SK-MEL-5 (cell line): ENCODE results near the gene IQGAP3. TPM values are rescaled to one million over a fixed set of nuclear protein-coding genes. Genes with fewer than 3 reads are reported as not detected.

Experiments used
- DNase-seq: peaks from one replicate; pipeline ENCODE4 v3.0.0-alpha.2; 2016; ENCODE audit warnings: low read depth, low spot score
- in situ Hi-C: cut with HindIII; loops from 2 replicates; pipeline ENCODE4 v1.10.0; 2016; ENCODE audit warnings: low sequenced_read_pairs, high pct_unique_total_duplicates, low pct_unique_long_range_greater_than_20kb
- total RNA-seq: library from RNA; depleted of rRNA; stranded (reverse); fragments of >200 nt; shearing (Covaris generic); gene quantifications from 2 replicates; pipeline ENCODE4 v1.2.3, GENCODE V29; 2014

IQGAP3 gene
- total RNA-seq, 1 experiment from 2014 or later = 10.3 TPM

DNA sequence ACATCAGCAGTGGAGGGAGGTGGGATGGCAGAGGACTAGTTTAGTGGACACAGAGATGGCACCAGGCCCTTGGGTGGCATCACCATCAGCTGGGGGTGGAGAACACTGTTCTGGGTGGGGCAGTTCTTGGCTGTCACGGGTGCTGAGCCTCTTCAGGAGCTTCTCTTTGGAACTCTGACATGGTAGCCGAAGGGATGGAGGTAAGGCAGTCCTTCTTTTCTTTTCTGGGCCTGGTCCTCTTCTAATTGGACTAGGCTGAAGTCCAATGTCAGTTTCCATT is 63.5 kb downstream of the IQGAP3 start:
- in situ Hi-C loops = no loop called here
- DNase-seq = no peak

GRCh38 chr1:156508205-156508954 is 64.0 kb downstream of the IQGAP3 start:
- no peak for DNase-seq
- in situ Hi-C loops = no loop called here

DNA sequence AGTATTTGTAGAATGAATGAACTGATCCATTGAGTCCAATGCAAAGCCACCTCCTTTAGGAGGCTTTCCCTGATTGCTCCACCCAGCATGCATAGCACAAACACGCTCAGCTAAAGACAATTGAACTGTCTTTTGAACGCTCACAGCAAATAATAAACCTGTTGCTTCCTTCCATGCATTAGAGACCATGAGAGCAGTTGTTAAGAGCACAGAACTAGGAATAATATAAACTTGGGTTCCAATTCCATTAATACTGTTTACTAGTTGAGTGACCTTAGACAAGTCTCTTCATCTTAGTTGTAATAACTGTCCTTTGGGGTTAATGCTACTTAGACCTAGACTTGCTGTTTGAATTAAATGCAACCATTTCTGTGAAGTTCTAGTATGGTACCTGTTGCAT is 65.9 kb downstream of the IQGAP3 start:
- no peak for DNase-seq
- in situ Hi-C loops = no loop called here

GRCh38 chr1:156505679-156506298 is 66.6 kb downstream of the IQGAP3 start:
- DNase-seq = no peak
- in situ Hi-C loops = no loop called here

GRCh38 chr1:156504821-156505678 is 67.3 kb downstream of the IQGAP3 start:
- in situ Hi-C loops = no loop called here

DNA sequence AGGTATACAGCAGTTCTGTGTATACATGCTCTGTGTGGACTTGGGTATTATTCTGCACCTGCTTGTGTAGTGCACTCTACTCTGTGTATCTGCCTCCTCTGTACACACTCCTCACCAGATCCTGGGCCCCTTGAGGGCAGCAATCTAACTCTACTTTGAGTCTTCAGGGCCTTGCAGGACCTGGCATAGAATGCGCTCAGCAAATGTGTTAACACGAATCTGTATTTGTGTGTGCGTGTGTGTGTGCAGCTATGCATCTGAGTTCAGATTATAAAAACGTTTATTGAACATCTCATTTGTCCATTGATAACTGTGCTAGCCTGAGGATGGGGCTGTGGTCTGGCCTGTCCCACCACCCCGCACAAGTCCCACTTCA is 67.9 kb downstream of the IQGAP3 start:
- in situ Hi-C loops = no loop called here
- DNase-seq = peak; percentile 36

More at GRCh38 chr1:156504821-156505678, 67.3 kb downstream of the IQGAP3 start:
- DNase-seq = peak; percentile 99

GRCh38 chr1:156503698-156504437 is 68.5 kb downstream of the IQGAP3 start:
- no peak for DNase-seq
- in situ Hi-C loops = no loop called here

DNA sequence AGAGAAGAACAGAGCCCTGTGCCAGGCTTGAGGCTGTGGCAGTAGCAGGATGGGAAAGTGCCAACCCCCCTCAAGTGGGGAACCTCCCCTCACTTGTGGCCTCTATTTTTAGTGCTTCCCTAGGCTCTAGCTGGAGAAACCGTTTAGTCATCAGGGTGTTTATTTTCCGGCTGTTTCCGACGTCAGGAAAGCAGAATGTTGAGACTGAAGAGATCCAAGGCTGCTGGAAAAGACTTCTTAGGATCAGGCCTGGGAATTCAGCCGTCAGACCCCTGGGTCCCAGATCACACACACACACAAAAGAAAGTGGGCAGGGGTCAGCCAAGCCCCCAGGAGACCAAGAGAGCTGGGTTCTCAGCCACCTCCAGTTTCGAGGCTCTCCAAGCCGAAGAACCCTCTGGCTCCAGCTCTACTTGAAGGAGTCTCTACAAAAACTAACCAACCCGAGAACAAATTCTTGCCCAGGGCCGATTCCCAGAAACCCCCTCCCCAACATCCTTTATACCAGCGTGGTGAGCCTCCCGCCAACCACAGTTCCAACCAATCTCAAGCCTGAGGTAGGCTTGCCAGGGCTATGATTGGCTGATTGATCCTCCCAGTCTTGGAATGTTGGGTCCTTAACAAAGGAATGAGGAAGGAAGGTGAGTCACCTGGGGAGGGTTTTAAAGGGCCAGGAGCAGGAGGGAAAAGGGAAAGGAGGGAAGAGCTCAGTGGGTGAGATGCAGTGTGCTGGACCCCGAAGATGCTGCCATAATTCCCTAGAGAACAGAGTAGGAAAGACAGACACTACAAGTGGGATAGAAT is 69.3 kb downstream of the IQGAP3 start:
- DNase-seq = peak; percentile 35
- in situ Hi-C loops = no loop called here

DNA sequence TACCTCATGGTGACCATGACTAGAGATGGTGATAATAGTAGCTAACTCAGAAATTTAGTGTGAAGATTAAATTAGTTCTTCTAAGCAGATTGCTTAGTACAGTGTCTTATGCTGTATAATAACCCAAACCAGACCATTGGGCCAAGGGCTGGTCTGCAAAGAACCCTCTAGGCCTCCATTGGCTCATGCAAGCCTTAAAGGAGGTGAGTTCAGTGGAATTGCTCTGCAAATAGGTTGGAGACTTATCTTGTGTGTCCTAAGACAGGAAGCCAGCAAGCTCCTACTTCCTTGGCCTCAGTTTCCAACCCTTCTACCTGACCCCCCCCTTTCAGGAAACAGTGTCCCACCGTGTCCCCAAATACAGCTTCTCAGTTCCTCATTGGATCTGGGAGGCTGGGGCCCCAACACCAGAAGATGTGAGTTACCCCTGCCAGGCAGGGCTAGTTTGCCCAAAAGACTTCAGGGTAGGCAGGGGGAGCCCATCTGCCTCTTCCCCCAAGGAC is 69.9 kb downstream of the IQGAP3 start:
- DNase-seq = no peak
- in situ Hi-C loops = no loop called here

DNA sequence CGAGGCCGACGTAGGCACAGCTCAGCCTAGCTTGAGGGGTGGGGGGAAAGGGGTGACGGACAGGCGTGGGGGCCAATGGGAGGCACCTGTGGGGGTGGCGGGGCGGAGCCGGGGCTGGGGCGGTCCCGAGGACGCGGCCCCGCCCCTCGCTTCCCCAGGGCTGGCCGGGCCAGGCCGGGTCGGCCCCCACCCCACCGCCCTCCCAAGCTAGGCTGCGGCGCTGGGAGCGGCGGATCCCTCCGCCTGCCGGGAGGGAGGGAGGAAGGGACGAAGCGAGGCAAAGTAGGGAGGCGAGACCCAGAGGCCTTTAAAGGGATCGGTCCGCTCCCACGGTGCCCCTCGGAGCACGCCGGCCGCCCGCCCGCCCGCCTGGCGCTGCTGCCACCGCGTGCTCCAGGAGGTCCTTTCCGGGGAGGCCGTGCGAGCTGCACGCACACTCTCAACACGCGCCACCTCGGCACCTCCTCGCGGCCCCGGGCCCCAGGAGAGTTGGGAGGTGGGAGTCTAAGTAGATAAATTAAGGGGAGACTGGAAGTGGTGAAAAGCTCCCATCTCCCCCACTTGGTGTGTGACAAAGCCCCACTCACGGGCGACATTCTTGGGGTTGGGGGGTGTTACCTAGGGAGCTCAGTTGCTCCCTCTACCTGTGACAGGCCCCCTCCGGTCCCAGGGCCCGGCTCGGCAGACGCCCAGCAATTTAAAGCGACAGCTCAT is 71.4 kb downstream of the IQGAP3 start:
- in situ Hi-C loops = no loop called here

GRCh38 chr1:156500543-156500792 is 71.9 kb downstream of the IQGAP3 start, which contains the start of gene MEF2D:
Gene MEF2D, minus strand, starts transcription at chr1:156500775. Its CDS starts 17,483 bp downstream, at chr1:156483292.
- in situ Hi-C loops = no loop called here
- DNase-seq = no peak

More for the DNA sequence above, 71.4 kb downstream of the IQGAP3 start:
- peak; percentile 91 for DNase-seq

GRCh38 chr1:156499842-156500542 is 72.4 kb downstream of the IQGAP3 start:
- DNase-seq = peak; percentile 32
- in situ Hi-C loops = no loop called here

- in situ Hi-C loops = no loop called here
- DNase-seq = no peak
These were observed 73.0 kb downstream of the IQGAP3 start for GRCh38 chr1:156499194-156499841.

- in situ Hi-C loops = no loop called here
- DNase-seq = peak; percentile 34
These were observed 73.8 kb downstream of the IQGAP3 start for GRCh38 chr1:156498432-156499193.
